OCI-LY7 (cell line): ENCODE measurements around the gene PAXIP1. TPM values are rescaled to one million over a fixed set of nuclear protein-coding genes. Genes with fewer than 3 reads are reported as not detected.

Source experiments
- BruUV-seq: library from RNA; stranded (reverse); fragments of 400-500 nt; replicated peaks from 2 replicates; lab custom pipeline; 2021; lab: Mats Ljungman, UMichigan
- CTCF ChIA-PET: fragments of 300-600 bp; sonication (Branson Sonifier 250); formaldehyde crosslinking; loops from one replicate; lab custom pipeline; 2022; ENCODE audit warnings: antibody characterized with exemption; ENCODE audit not compliant: unreplicated experiment; lab: Charles Lee
- POLR2A ChIA-PET: fragments of 300-600 bp; sonication (Branson Sonifier 250); formaldehyde crosslinking; loops from one replicate; lab custom pipeline; 2022; ENCODE audit warnings: antibody characterized with exemption; lab: Charles Lee
- DNase-seq: peaks from one replicate; pipeline ENCODE4 v3.0.0-alpha.2; 2015; ENCODE audit warnings: low spot score
- H2AFZ ChIP-seq: fragments of 200-600 bp; sonication (generic), shearing (Covaris generic); 2 replicates; pipeline ENCODE4 v1.6.1; 2014; ENCODE audit warnings: mild to moderate bottlenecking, antibody characterized with exemption, low read length, moderate library complexity
- H3K27ac ChIP-seq: fragments of 200-600 bp; sonication (generic); 2 replicates; pipeline ENCODE4 v1.5.1; 2014; ENCODE audit warnings: mixed run types, low read depth, mild to moderate bottlenecking, moderate library complexity, low read length, inconsistent platforms; ENCODE audit not compliant: poor library complexity, severe bottlenecking
- H3K36me3 ChIP-seq: fragments of 200-600 bp; sonication (generic); 2 replicates; pipeline ENCODE4 v1.6.1; 2014; ENCODE audit warnings: mild to moderate bottlenecking, antibody characterized with exemption, low read length, moderate library complexity, mixed read lengths; ENCODE audit not compliant: insufficient read depth
- H3K4me1 ChIP-seq: fragments of 200-600 bp; sonication (generic); 2 replicates; pipeline ENCODE4 v1.5.1; 2014; ENCODE audit warnings: mild to moderate bottlenecking, low read length; ENCODE audit not compliant: insufficient read depth, poor library complexity, severe bottlenecking
- H3K4me2 ChIP-seq: fragments of 200-600 bp; sonication (generic); 2 replicates; pipeline ENCODE4 v1.6.1; 2014; ENCODE audit warnings: mild to moderate bottlenecking, low read length
- H3K4me3 ChIP-seq: fragments of 200-600 bp; sonication (generic); 2 replicates; pipeline ENCODE4 v1.5.1; 2014; ENCODE audit warnings: mild to moderate bottlenecking, low read depth, low read length; ENCODE audit not compliant: poor library complexity, severe bottlenecking
- H3K79me2 ChIP-seq: fragments of 200-600 bp; sonication (generic); 2 replicates; pipeline ENCODE4 v1.6.1; 2016; ENCODE audit warnings: low read depth, mild to moderate bottlenecking, low read length, moderate library complexity, mixed read lengths; ENCODE audit not compliant: insufficient read depth
- H3K9me2 ChIP-seq: fragments of 200-600 bp; sonication (generic); 2 replicates; pipeline ENCODE4 v1.6.1; 2016; ENCODE audit warnings: mild to moderate bottlenecking, low read length, mixed read lengths; ENCODE audit not compliant: insufficient read depth
- H3K9me3 ChIP-seq: fragments of 200-600 bp; sonication (generic); 2 replicates; pipeline ENCODE4 v1.6.1; 2014; ENCODE audit warnings: mild to moderate bottlenecking, mixed run types, low read length, mixed read lengths
- H4K20me1 ChIP-seq: fragments of 200-600 bp; sonication (generic); 2 replicates; pipeline ENCODE4 v1.6.1; 2014; ENCODE audit warnings: mild to moderate bottlenecking, antibody characterized with exemption, low read length, moderate library complexity, mixed read lengths; ENCODE audit not compliant: insufficient read depth
- CTCF ChIP-seq: fragments of 200-600 bp; sonication (generic); conservative IDR thresholded peaks from 2 replicates; pipeline ENCODE4 v1.5.1; 2014; ENCODE audit warnings: mild to moderate bottlenecking, antibody characterized with exemption, low read length, moderate library complexity, mixed read lengths
- EZH2phosphoT487 ChIP-seq: fragments of 200-600 bp; sonication (generic); IDR thresholded peaks from 2 replicates; pipeline ENCODE4 v1.6.1; 2018; ENCODE audit warnings: low read depth, borderline replicate concordance, mild to moderate bottlenecking, mixed run types, antibody characterized with exemption, low read length, moderate library complexity, mixed read lengths
- intact Hi-C: fragments of 100-400 bp; cut with micrococcal nuclease; formaldehyde crosslinking; loops from one replicate; pipeline ENCODE4 v1.10.0; 2022; ENCODE audit not compliant: unreplicated experiment
- total RNA-seq, 2 experiments: library from RNA; depleted of rRNA in 1 of 2; stranded (reverse); fragments of >200 nt in 1 of 2; shearing (Covaris generic) in 1 of 2; gene quantifications; 2 replicates each; pipeline ENCODE4 v1.2.3, GENCODE V29; 2014 to 2022

The PAXIP1 gene
- total RNA-seq, 2 experiments from 2014 or later = 27.4 to 33.0 TPM

GRCh38 chr7:154905615-154906014 lies 97.3 kb downstream of the PAXIP1 start:
- Histone ChIP-seq H3K9me3 (no peaks in the 10 kb centered on the region), H3K27ac (no peak overlapping the region), H3K79me2 (no peaks in the 10 kb centered on the region), H3K9me2 (no peaks in the 10 kb centered on the region), H3K4me3 (no peak overlapping the region), H2AFZ (no peak overlapping the region), H4K20me1 (no peaks in the 10 kb centered on the region), H3K4me1 (no peaks in the 10 kb centered on the region), H3K36me3 (no peaks in the 10 kb centered on the region), H3K4me2 (no peak overlapping the region)
- DNase-seq = no peak
- no peak for TF ChIP-seq EZH2phosphoT487
- TF ChIP-seq CTCF = no peak
- ChIA-PET POLR2A (no interaction called here), CTCF (no interaction called here)
- BruUV-seq = no TSS peak
- intact Hi-C loops = no loop called here

GRCh38 chr7:154905146-154905545 lies 97.8 kb downstream of the PAXIP1 start:
- no peaks in the 10 kb centered on the region for H3K4me1 ChIP-seq
- no peak overlapping the region for H3K4me2 ChIP-seq
- H2AFZ ChIP-seq = no peak overlapping the region
- no peaks in the 10 kb centered on the region for H3K36me3 ChIP-seq
- DNase-seq = no peak
- no peaks in the 10 kb centered on the region for H3K9me3 ChIP-seq
- TF ChIP-seq EZH2phosphoT487 = no peak
- no peak for TF ChIP-seq CTCF
- no TSS peak for BruUV-seq
- H4K20me1 ChIP-seq = no peaks in the 10 kb centered on the region
- ChIA-PET CTCF (no interaction called here), POLR2A (interaction anchor here (0.6 kb wide), 1 partner anchor 487 kb away, joined by 3 read pairs; no protein-coding TSS in a partner anchor)
- intact Hi-C loops = no loop called here
- H3K4me3 ChIP-seq = no peak overlapping the region
- H3K79me2 ChIP-seq = no peaks in the 10 kb centered on the region
- no peaks in the 10 kb centered on the region for H3K9me2 ChIP-seq
- no peak overlapping the region for H3K27ac ChIP-seq

- intact Hi-C loops = no loop called here
- no peak for DNase-seq
- no peaks in the 10 kb centered on the region for H3K79me2 ChIP-seq
- no peaks in the 10 kb centered on the region for H3K9me2 ChIP-seq
- CTCF ChIA-PET = no interaction called here
- BruUV-seq = no TSS peak
- no peaks in the 10 kb centered on the region for H3K4me1 ChIP-seq
- no peak overlapping the region for H3K4me3 ChIP-seq
- H4K20me1 ChIP-seq = no peaks in the 10 kb centered on the region
- no peak overlapping the region for H2AFZ ChIP-seq
- POLR2A ChIA-PET = no interaction called here
- no peaks in the 10 kb centered on the region for H3K9me3 ChIP-seq
- TF ChIP-seq EZH2phosphoT487 (no peak), CTCF (no peak)
- no peak overlapping the region for H3K27ac ChIP-seq
- no peak overlapping the region for H3K4me2 ChIP-seq
- H3K36me3 ChIP-seq = no peaks in the 10 kb centered on the region
Measured at GRCh38 chr7:154903083-154903731, 99.7 kb downstream of the PAXIP1 start.
